GM18951 (cell line): ENCODE measurements around the gene IFNL1.
"Not testable (repeated sequence)": the region's sequence is repeated elsewhere in the genome, so short reads cannot be mapped to it uniquely, and the experiment has no call there.

Experiments
- POLR2A ChIP-seq: IDR thresholded peaks from 4 replicates; pipeline ENCODE4 v1.6.1; 2011; ENCODE audit warnings: mild to moderate bottlenecking; ENCODE audit not compliant: insufficient read length, insufficient read depth; ENCODE audit errors: extremely low read depth
- in situ Hi-C: fragments of 300-500 bp; cut with MboI; formaldehyde crosslinking; loops from one replicate; pipeline ENCODE4 v1.12.0; 2022; ENCODE audit warnings: low sequenced_read_pairs, mixed read lengths, inconsistent platforms; ENCODE audit not compliant: unreplicated experiment

Gene IFNL1

DNA sequence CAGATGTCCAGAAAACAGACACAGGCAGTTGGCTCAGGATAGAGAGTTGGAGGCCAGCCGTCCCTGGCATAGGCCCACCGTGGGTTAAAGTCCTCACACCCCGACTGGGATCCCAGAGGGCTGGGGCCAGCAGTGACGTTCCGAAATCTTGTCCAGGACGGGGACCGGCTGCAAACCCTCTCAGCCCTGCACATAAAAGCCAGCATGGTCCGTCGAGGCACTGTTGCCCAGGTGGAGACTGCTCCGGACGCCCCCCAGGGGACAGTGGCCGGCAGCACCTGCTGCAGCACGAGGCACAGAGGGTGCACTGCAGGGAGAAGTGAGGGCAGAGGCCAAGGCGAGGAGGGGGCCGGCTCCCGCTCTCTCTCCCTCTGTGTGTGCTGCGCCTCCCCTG, 32.3 kb upstream of the IFNL1 start:
- in situ Hi-C loops, result no loop called here
- TF ChIP-seq POLR2A, result no peak

DNA sequence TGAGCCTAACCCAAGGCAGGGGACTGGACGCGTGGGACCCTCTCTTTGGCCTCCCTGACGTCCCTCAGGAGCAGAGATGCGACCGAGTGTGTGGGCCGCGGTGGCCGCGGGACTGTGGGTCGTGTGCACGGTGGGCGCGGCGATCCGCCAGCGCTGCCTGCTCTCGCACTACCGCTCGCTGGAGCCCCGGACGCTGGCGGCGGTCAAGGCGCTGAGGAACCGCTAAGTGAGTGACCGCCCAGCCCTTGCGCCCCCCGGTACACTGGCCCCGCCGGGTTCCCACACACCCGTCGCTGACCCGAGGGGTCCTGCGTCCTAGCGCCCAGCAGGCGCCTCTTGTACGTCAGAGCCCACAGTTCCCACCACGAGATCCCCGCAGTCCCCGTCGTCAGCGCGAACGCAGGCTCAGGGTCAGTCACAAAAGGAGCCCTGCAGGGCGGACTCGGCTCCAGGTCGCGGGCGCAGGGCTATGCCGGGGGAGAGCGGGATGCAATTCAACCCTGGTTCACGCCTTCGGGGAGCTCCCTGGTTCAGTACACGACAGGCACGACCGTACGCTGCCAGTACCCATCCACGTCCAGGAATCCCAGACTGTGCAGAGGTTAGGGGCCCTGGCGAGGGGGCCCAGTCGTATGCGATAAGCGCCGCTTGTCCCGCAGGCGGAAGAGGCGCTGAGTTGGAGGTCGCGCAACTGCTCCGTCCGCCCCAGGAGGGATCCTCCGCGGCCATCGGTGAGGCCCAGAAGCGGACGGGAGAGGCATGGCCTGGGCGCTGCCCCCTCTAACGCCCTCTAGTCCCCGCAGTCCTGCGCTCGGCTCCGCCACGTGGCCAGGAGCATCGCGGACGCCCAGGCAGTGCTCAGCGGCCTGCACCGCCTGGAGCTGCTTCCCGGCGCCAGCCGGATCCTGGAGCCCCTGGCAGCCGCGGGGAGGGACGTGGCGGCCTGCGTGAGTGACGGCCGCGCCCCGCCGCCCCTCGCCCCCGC, 31.6 kb upstream of the IFNL1 start:
- in situ Hi-C loops, result no loop called here
- TF ChIP-seq POLR2A, result no peak

DNA sequence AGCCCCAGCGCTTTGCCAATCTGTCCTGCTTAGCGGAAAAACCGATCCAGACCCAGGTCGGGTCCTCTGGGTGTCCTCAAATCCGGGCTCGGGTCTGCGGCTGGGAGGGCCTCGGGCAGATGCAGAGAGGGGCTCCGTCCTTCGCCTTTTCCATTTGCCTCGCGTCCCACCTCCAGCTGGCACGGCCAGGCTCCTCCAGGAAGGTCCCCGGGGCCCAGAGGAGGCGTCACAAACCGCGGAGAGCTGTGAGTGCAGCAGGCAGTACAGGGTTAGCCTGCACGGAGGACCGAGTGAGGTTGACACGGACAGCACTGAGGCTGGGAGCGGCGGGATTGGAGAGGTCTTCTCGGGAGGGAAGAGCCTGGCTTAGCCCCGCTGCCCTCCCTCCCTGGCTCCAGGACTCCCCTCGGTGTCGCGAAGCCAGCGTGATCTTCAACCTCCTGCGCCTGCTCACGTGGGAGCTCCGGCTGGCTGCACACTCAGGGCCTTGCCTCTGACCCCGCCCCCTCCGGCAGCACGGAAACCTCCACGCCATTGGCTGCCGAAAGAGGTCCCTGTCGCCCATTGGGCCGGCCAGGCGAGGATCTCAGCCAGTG, 30.8 kb upstream of the IFNL1 start:
- TF ChIP-seq POLR2A, result no peak
- in situ Hi-C loops, result no loop called here

DNA sequence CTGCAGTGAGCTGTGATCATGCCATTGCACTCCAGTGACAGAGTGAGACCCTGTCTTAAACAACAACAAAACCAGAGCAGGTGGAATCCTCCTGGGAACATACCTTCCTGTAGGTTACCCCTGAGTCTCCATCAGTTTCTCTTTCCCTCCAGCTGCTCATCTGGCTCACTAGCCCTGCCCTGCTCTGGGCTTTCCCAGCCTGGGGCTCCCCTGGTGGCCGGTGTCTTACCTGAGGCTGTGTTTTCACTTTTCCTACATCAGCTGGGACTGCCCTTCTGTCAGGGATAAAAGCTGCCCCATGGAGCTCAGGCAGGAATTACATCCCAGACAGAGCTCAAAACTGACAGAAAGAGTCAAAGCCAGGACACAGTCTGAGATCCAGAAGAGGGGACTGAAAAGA, 28.1 kb upstream of the IFNL1 start, which contains the start of gene IFNL2:
Gene IFNL2, plus strand, starts transcription at position 312 of the 400 bp plus-strand sequence. CDS start 173 bp downstream, outside the sequence.
- in situ Hi-C loops, result not testable (repeated sequence)

DNA sequence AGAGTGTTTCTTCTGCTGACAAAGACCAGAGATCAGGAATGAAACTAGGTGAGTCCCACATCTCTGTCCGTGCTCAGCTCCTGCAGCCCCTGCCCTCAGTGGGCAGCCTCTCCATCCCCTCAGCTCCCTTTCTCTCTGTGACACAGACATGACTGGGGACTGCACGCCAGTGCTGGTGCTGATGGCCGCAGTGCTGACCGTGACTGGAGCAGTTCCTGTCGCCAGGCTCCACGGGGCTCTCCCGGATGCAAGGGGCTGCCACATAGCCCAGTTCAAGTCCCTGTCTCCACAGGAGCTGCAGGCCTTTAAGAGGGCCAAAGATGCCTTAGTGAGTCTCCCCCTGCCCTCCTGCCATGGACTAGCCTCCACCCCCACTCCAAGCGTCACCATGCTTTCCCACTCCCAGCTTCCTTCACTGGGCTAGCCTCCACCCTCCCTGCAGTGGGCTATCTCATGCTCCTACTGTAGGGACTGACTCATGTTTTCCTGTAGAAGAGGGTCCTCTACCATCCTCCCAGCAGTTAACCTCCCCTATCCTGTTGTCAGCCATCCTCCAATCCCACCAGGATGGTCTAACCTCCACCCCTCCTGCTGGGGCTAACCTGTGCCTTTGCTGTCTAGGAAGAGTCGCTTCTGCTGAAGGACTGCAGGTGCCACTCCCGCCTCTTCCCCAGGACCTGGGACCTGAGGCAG, 27.5 kb upstream of the IFNL1 start:
- in situ Hi-C loops, result not testable (repeated sequence)

DNA sequence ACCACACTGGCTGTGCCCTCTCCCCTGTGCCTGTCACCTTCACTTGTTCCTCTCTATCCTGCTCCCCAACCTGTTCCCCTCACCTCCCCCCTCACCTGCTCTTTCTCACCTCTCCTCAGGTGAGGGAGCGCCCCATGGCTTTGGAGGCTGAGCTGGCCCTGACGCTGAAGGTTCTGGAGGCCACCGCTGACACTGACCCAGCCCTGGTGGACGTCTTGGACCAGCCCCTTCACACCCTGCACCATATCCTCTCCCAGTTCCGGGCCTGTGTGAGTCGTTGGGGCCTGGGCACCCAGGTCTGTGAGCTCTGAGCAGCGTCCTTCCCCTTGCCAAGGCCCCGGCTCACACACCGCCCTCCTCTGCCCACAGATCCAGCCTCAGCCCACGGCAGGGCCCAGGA, 26.8 kb upstream of the IFNL1 start:
- in situ Hi-C loops, result not testable (repeated sequence)

DNA sequence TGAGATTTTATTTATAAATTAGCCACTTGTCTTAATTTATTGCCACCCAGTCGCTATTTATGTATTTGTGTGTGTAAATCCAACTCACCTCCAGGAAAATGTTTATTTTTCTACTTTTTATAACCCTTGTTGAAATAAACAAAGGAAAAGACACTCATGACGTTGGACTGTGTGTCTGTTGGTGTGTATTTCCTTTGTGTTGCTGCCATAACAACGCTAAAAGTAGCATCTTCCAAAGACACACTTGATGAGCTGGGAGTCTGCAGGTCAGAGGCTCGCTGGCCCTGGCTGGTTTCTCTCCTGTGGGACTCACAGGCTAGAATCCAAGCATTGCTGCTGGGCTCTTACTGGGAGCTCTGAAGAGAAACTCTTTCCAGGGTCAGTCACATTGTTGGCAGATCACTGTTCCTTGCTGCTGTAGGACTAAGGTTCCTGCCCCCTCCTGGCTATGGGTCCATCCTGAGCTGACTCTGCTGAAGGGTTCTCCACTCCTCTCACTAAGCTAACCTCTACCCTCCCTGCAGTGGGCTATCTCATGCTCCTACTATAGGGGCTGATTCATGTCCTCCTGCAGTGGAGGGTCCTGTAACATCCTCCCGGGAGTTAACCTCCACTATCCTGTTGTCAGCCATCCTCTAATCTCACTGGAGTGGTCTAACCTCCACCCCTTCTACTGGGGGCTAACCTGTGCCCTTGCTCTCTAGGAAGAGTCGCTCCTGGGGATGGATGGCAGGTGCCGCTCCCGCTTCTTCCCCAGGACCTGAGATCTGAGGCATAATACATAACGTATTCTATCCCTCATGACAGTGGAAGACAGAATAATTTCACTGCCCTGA, 26.0 kb upstream of the IFNL1 start:
- in situ Hi-C loops, result no loop called here

DNA sequence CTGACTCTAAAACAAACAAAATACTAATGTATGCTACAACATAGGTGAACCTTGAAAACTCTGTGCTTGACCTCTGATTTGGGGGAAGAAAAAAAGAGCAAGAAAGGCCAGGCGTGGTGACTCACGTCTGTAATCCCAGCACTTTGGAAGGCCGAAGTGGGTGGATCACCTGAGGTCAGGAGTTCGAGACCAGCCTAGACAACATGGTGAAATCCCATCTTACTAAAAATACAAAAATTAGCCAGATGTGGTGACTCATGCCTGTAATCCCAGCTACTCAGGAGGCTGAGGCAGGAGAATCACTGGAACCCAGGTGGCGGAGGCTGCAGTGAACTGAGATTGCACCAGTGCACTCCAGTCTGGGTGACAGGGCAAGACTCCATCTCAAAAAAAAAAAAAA, 22.3 kb upstream of the IFNL1 start:
- in situ Hi-C loops, result not testable (repeated sequence)

More for the DNA sequence above, 26.0 kb upstream of the IFNL1 start:
- no peak for TF ChIP-seq POLR2A

DNA sequence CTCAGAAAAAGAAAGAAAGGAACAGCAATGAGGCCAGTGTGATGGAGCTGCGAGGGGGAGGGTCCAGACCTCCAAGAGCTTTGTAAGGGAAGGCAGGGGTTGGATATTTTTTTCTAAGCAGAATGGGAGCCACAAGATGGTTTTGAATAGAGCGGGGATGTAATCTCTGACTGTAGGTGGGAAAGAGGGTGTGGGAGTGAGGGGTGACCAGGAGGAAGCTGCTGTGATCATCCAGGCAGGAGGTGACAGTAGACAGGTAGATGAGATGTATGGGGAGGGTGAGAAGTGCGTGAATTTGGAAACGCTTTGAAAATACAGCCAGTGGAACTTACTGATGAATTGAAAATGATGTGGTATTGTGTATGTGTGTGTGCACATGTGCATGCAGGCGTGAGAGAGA, 20.6 kb upstream of the IFNL1 start:
- in situ Hi-C loops, result no loop called here
- no peak for TF ChIP-seq POLR2A

DNA sequence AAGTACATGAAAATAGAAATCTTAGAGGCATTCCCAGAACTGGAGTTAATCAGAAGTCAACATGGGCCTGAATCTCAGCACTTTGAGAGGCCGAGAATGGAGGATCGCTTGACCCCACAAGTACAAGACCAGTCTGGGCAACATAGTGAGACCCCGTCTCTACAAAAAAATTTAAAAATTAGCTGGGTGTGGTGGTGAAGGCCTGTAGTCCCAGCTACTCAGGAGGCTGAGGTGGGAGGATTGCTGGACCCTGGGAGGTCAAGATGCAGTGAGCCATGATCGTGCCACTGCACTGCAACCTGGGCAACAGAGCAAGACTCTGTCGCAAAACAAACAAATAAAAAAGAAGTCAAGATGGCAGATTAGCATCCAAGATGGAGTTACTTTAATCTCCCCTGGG, 19.5 kb upstream of the IFNL1 start:
- in situ Hi-C loops, result no loop called here
- no peak for TF ChIP-seq POLR2A

DNA sequence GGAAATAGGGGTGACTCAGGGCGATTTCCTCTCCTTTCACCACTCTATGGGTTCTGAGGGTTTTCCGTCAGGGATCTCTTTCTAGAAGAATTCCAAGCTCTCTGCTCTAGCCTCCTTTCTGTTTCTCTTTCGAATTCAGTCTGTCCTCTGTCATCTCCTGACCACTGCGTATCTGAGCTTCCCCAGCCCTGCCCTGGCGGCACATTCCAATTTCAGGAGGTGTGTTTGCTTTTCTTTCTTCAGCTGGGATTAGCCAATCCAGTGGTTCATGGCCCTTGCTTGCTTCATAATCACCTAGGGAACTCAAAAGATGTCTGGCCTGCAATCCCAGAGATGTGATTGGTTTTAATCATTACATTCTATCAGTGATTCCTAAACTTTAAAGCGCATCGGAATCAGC, 18.6 kb upstream of the IFNL1 start:
- in situ Hi-C loops, result no loop called here
- no peak for TF ChIP-seq POLR2A

DNA sequence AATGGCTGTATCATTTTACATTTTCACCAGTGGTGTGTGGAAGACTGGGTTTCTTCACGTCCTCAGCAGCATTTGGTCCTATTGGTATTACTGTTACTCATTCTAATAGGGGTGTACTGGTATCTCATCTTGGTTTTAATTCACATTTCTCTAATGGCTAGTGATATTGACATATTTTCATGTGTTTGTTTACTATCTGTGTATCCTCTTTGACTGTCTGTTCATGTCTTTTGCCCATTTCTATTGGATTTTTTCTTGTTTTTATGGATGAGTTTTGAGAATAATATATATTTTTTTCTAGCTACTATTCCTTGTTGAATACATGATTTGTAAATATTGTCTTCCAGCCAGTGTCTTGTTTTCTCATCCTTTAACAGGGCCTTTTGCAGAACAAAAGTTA, 14.2 kb upstream of the IFNL1 start:
- TF ChIP-seq POLR2A, result no peak
- in situ Hi-C loops, result no loop called here

DNA sequence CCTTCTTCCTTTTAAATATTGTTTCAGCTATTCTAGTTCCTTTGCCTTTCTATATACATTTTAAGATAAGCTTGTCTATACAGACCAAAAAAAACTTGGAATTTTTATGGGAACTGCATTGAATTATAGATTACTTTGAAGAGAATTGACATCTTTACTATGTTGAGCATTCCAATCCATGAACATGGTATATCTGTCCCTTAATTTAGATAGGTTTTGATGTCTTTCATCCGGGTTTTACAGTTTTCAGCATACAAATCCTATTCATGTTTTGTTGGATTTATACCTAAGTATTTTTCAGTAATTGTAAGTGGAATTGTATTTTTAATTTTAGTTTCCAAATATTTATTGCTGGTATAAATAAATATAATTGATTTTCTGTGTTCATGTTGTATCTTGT, 12.2 kb upstream of the IFNL1 start:
- in situ Hi-C loops, result no loop called here
- no peak for TF ChIP-seq POLR2A
